NCI-H128 (cell line): Measurements from ENCODE around the gene PCSK1.

ENCODE experiments used
- DNase-seq: peaks from one replicate; lab custom pipeline; 2025; ENCODE audit not compliant: unreplicated experiment; lab: John Stamatoyannopoulos, UW

Gene PCSK1

DNA sequence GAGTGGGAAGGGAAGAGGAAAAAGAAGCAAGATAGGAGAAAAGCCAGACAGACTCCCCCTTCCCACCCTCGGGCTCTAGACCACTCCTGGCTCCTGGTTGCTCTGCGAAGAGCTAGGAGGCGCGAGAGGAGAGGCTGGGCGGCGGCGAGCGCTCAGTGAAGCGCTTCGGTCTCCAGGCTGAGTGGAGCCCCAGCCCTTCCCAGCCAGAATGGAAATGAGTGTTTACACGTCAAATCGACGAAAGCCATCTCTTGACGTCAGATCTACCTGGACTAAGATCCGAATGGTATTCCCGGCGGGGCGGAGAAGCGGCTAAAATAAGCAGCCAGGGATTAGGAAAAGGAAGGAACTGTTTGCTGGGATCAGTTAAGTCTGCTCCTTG is at the start of gene PCSK1:
TSS of gene PCSK1 (minus strand) at position 183 of the 382 bp plus-strand sequence. CDS start 206 bp downstream, outside the sequence.
- DNase-seq: peak; percentile 67

DNA sequence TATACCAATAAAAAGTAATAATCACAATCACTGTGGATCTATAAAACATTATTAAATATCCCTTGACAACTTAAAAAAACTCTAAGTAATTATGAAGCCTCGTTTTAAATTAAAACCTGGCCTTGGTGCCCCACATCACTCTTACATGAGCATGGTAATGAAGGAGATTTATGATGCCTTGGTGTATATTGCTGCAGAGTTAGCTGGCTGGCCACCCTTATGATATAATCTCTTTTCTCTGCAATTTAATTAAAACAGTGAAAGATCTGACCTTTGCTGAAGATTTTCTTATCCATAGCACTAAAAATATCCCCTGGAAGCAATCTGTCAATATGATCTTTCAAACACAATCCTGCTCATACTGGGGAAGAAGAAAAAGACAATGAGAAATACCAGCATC is 48.8 kb upstream of the PCSK1 start:
- DNase-seq: no peak

- DNase-seq: no peak
Observed at GRCh38 chr5:96481009-96481786, 48.1 kb upstream of the PCSK1 start.

GRCh38 chr5:96478983-96479382 is 45.9 kb upstream of the PCSK1 start:
- DNase-seq: no peak

DNA sequence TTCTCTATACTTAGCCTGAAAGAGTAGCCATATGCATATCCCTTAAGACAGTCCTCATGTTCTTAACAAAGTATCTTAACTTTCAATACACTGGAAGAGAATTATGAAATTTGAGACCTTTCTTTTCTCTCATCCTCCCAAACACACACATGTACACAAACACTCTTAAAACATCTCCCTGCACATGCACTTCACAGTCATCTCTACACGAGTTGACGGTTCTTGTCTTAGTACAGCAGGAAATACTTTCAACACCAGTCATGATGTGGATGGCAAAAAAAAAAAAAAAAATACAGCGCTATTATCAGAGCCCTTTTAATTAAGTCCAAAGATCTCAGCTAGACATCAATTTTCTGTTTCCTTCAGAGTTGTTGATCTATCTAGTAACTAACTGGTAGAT is 43.6 kb upstream of the PCSK1 start:
- no peak for DNase-seq

DNA sequence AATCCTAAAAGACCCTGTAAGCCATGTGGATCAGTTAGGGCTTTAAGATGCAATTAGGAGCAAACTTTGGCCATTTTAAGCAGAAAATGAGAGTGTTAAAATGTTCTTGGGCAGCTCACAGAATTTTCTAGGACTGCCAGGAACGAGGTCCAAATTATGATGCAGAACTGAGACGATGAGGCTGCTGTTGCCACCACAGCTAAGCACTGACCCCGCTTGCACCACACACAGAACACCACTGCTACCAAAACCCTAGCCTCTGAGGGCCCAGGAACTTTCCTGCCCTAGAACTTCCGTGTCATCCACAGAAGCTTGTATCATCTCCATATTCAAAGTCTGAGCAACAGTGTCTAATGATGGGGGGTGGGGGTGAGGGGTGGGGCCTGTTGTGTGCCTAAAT is 41.0 kb upstream of the PCSK1 start:
- no peak for DNase-seq

GRCh38 chr5:96473155-96473554 is 40.1 kb upstream of the PCSK1 start:
- DNase-seq: no peak

GRCh38 chr5:96470785-96471184 is 37.7 kb upstream of the PCSK1 start:
- DNase-seq: no peak

GRCh38 chr5:96468956-96469355 is 35.9 kb upstream of the PCSK1 start:
- DNase-seq: no peak

GRCh38 chr5:96463091-96463490 is 30.0 kb upstream of the PCSK1 start:
- DNase-seq: peak; percentile 54

GRCh38 chr5:96459313-96460121 is 26.5 kb upstream of the PCSK1 start:
- no peak for DNase-seq

- no peak for DNase-seq
Observed at GRCh38 chr5:96458176-96458575, 25.1 kb upstream of the PCSK1 start.

GRCh38 chr5:96455789-96456188 is 22.7 kb upstream of the PCSK1 start:
- no peak for DNase-seq

DNA sequence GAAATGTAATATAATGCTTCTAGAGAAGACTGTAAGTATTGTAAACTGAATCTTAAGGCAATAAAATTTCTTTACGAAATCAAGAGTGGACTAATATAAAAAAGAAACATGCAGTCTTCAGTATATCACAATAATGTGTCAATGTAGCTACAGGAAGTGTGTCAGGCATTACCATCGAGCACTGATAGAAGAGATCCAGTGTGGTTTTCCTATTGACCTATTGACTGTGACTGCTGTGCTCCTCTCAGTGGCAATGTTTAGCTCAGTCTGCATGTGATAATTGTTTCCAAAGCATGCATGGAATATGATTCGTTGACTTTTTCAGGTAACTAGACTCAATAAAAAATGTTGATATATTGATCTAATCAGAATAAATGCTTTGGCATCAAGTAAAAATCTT is 20.3 kb upstream of the PCSK1 start:
- no peak for DNase-seq

- no peak for DNase-seq
Observed at GRCh38 chr5:96447949-96448348, 14.9 kb upstream of the PCSK1 start.

- no peak for DNase-seq
Observed at GRCh38 chr5:96440185-96440538, 7.1 kb upstream of the PCSK1 start.

- DNase-seq: no peak
Observed at GRCh38 chr5:96439477-96440184, 6.6 kb upstream of the PCSK1 start.

DNA sequence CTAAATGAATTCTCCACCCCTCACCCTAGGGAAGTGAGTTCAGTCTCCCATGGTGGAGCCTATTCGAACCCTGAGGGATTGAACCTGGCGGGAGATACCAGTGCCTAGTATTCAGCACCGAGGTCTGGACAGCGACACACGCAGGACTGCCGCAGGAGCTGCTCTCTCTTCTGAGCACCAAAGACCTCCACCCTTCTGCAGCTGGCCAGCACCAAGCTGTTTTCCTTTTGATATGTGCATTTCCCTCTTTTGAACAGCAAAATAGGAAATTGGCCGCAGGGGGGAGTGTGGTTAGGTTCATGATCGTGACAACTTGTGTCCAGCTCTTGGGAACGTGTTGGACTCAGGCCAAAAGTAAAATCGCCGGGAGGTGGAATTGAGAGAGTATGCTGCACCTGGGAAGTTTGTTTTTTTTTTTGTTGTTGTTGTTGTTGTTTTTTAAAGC is 1.2 kb upstream of the PCSK1 start:
- DNase-seq: no peak

DNA sequence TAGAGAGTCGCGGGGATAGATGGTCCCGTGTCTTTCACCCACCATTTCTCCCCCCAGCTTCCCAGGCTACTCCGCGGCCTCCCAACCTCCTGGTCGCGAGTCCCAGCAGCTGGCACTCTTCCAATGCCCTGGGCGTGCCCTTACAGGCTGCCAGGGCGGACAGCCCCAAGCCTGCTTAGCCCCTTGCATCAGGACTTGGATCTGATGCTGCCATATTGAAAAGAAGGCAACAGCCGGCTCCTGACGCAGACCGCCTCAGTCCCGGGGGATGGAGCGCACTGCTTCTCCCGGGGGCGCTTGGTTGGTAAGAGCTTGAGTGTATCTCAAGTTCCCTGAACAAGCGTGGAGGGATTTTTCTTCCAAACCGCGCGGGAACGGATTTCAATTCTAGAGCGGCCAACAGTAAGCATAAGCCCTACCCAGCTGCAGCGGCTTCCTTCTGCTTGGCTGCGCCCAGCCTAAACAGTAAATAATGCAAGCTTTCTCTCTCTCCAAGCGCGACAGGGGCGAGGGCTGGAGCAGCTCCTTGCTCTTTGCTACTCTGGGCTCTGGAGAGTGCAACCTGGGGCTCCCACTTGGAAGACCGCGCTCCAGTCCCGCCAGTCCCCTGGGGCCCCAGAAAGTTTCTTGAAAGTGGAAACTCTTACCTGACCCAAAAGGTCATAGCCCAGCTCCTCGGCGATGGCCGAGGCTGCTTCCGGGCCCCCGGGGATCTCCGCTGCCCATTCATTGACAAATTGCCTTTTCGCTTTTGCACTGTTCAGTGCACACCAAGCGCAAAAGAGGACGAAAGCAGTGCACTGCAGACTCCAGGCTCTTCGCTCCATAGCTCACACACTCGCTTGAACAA is 607 bp downstream of the PCSK1 start:
- peak; percentile 39 for DNase-seq

GRCh38 chr5:96431376-96432187 is 1.5 kb downstream of the PCSK1 start:
- peak; percentile 23 for DNase-seq
